Mucosa of rectum (tissue), 2 donors: Measurements from ENCODE around the gene NFAM1.

ENCODE experiments used
- H3K27ac ChIP-seq, 2 donors: one replicate each; pipeline ENCODE4 v1.7.0; 2013; ENCODE audit warnings: inconsistent platforms in 2 of 2, low read depth in 2 of 2, low read length in 2 of 2
- H3K27me3 ChIP-seq, 2 donors: one replicate each; pipeline ENCODE4 v1.7.0; 2013; ENCODE audit warnings: low read length in 2 of 2; ENCODE audit not compliant: control insufficient read depth in 2 of 2, insufficient read depth in 2 of 2
- H3K36me3 ChIP-seq, 2 donors: one replicate each; pipeline ENCODE4 v1.7.0; 2013; ENCODE audit warnings: low read length in 2 of 2; ENCODE audit not compliant: control insufficient read depth in 2 of 2, insufficient read depth in 2 of 2
- H3K4me1 ChIP-seq, 2 donors: one replicate each; pipeline ENCODE4 v1.7.0; 2013; ENCODE audit warnings: low read length in 2 of 2, mild to moderate bottlenecking in 1 of 2; ENCODE audit not compliant: control insufficient read depth in 2 of 2, insufficient read depth in 2 of 2
- H3K4me3 ChIP-seq, 2 donors: one replicate each; pipeline ENCODE4 v1.7.0; 2013; ENCODE audit warnings: low read length in 2 of 2
- H3K9ac ChIP-seq, 2 donors: one replicate each; pipeline ENCODE4 v1.7.0; 2013; ENCODE audit warnings: low read length in 2 of 2, low read depth in 1 of 2, mild to moderate bottlenecking in 1 of 2
- H3K9me3 ChIP-seq, 2 donors: one replicate each; pipeline ENCODE4 v1.7.0; 2013; ENCODE audit warnings: low read length in 2 of 2; ENCODE audit not compliant: control insufficient read depth in 2 of 2
- donor health status: healthy.
- donor health status: Normal muscosa, but diverticular disease.

NFAM1 gene

DNA sequence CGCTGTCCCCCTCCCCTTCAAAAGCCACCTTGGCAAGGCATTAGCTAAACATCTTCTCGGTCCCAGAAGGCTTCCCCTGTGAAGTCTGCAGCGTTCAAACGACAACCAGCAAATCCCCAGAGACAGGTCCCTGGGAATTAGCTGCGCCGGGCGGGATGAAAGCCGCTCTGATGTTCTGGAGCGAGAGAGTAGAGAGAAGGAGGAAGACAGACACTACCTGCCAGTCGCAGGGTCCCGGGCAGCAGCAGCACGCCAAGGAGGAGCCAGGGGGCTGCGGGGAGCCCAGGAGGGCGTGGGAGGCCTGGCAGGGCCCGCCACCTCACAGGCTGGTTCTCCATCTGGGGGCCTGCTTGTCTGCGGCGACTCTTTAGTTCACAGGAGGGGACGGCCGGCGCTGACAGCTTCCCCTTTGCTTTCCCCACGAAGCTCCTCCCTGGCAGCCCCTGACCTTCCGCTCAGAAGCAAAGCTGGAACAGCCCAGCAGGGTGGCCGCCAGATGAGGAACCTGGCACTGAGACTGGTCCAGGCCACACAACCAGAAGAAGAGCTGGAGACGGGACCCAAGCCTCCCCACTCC is at the start of gene NFAM1:
Gene NFAM1 (minus strand): TSS at position 384 of the 577 bp plus-strand sequence. CDS start 46 bp downstream, at position 338.
- Histone ChIP-seq H3K36me3 (no peaks in the 10 kb centered on the region), H3K27ac (peak within 1 kb of the TSS in 1 of 2 donors; percentile 48), H3K9me3 (no peaks in the 10 kb centered on the region), H3K4me1 (peaks cover 0 to 6% of the 10 kb centered on the region in 2 donors), H3K4me3 (no peak within 1 kb of the TSS), H3K27me3 (no peaks in the 10 kb centered on the region), H3K9ac (no peak within 1 kb of the TSS)

- Histone ChIP-seq H3K27me3 (no peaks in the 10 kb centered on the region), H3K4me3 (no peak overlapping the region), H3K4me1 (no peaks in the 10 kb centered on the region), H3K36me3 (no peaks in the 10 kb centered on the region), H3K9me3 (no peaks in the 10 kb centered on the region), H3K9ac (no peak overlapping the region), H3K27ac (no peak overlapping the region)
These were observed 42.9 kb upstream of the NFAM1 start for GRCh38 chr22:42475122-42475521.

DNA sequence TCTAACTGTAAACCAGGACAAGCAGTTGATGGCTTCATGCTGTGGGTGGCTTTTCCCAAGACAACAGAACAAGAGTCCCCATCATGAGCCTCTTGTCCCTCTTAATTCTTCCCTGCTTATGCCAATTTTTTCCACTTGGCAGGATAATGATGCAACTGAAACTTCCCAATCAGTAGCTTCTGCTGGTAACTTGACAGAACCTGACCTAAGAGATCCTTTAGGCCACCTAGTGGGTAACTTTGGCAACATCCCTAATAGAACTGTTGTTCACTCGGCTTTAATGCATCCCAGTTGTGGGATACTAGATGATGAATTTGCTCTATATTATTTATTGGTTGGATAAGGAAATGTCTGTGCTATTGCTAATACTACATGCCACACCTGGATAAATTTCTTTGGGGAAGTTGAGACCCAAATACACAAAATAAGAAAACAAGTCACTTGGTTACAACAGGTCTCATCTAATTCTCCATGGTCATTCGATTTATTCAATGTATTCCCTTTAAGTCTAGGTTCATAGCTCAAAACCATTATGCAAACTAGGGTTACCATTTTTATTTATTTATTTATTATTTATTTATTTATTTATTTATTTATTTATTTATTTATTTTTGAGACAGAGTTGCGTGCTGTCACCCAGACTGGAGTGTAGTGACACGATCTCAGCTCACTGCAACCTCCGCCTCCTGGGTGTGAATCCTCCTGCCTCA is 41.4 kb upstream of the NFAM1 start:
- H3K9me3 ChIP-seq: no peaks in the 10 kb centered on the region
- no peaks in the 10 kb centered on the region for H3K4me1 ChIP-seq
- no peak overlapping the region for H3K27ac ChIP-seq
- no peaks in the 10 kb centered on the region for H3K36me3 ChIP-seq
- H3K27me3 ChIP-seq: no peaks in the 10 kb centered on the region
- H3K9ac ChIP-seq: no peak overlapping the region
- no peak overlapping the region for H3K4me3 ChIP-seq

- H3K9me3 ChIP-seq: no peaks in the 10 kb centered on the region
- H3K27ac ChIP-seq: no peak overlapping the region
- H3K36me3 ChIP-seq: no peaks in the 10 kb centered on the region
- no peaks in the 10 kb centered on the region for H3K4me1 ChIP-seq
- no peak overlapping the region for H3K4me3 ChIP-seq
- no peak overlapping the region for H3K9ac ChIP-seq
- no peaks in the 10 kb centered on the region for H3K27me3 ChIP-seq
These were observed 40.5 kb upstream of the NFAM1 start for GRCh38 chr22:42472671-42473070.

GRCh38 chr22:42471441-42471840 is 39.2 kb upstream of the NFAM1 start:
- no peak overlapping the region for H3K27ac ChIP-seq
- H3K36me3 ChIP-seq: no peaks in the 10 kb centered on the region
- H3K9me3 ChIP-seq: no peaks in the 10 kb centered on the region
- no peaks in the 10 kb centered on the region for H3K27me3 ChIP-seq
- no peak overlapping the region for H3K4me3 ChIP-seq
- H3K4me1 ChIP-seq: no peaks in the 10 kb centered on the region
- no peak overlapping the region for H3K9ac ChIP-seq

DNA sequence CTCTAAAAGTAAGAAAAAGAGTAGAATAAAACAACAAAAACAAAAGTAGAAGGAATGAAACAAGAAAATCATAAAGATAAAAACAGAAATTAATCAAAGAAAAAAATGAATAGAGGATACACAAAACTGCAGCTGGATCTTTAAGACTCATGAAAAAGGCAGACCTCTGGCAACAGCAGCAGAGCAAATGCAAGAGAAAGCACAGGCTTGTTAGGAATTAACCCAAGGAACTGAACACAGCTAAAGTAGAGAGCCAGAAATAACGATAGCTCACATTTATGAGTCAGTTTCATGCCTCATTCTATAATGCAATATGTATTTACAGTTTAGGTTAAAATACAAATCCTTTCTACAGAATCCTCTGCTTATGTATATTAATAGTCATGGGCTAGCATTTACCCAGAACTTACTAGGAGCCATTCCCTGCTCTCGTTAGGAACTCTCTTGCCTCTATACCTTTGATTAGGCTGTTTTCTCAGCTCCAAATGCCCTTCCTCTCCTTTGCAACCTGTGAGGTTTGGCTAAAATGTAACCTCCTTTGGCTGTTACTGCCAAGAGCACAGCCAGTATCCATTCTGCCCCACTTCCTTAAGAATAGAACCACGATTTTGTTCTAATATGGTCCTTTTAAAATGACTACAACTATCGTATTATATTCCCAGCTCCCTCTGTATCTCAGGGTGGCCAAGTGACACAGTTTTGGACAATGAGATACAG is 38.3 kb upstream of the NFAM1 start:
- no peaks in the 10 kb centered on the region for H3K27me3 ChIP-seq
- H3K27ac ChIP-seq: no peak overlapping the region
- H3K4me3 ChIP-seq: no peak overlapping the region

GRCh38 chr22:42468841-42469240 is 36.6 kb upstream of the NFAM1 start:
- Histone ChIP-seq H3K4me1 (no peaks in the 10 kb centered on the region), H3K4me3 (no peak overlapping the region), H3K27me3 (no peaks in the 10 kb centered on the region), H3K9ac (no peak overlapping the region), H3K36me3 (no peaks in the 10 kb centered on the region), H3K27ac (no peak overlapping the region), H3K9me3 (no peaks in the 10 kb centered on the region)

More for the DNA sequence above, 38.3 kb upstream of the NFAM1 start:
- Histone ChIP-seq H3K9me3 (no peaks in the 10 kb centered on the region), H3K4me1 (no peaks in the 10 kb centered on the region), H3K36me3 (no peaks in the 10 kb centered on the region), H3K9ac (no peak overlapping the region)

- Histone ChIP-seq H3K4me3 (no peak overlapping the region), H3K27me3 (peaks cover 0 to 6% of the 10 kb centered on the region in 2 donors), H3K36me3 (no peaks in the 10 kb centered on the region), H3K9ac (no peak overlapping the region), H3K4me1 (no peaks in the 10 kb centered on the region), H3K27ac (no peak overlapping the region), H3K9me3 (no peaks in the 10 kb centered on the region)
These were observed 29.8 kb upstream of the NFAM1 start for GRCh38 chr22:42462016-42462415.

DNA sequence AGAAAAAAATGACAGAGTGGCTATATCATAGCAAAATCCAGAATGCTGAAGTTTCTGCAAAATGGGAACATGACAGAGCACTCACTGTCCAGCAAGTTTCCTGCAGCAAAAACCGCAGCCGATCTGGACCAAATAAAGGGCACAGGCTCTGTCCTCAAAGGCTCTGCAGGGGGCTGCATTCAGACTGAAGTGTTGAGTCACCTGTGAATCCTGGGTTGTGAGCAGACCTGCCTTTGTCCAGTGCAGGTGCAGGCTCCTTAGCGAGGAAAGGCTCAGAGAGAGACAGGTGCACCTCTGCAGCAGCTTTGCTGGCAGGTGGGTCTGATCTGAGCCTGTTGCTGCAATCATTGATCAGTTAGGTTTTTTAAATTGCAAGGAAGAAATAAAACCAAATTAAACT is 29.3 kb upstream of the NFAM1 start:
- Histone ChIP-seq H3K9ac (no peak overlapping the region), H3K4me1 (no peaks in the 10 kb centered on the region), H3K4me3 (no peak overlapping the region), H3K27ac (no peak overlapping the region), H3K9me3 (no peaks in the 10 kb centered on the region), H3K36me3 (no peaks in the 10 kb centered on the region), H3K27me3 (peaks cover 0 to 6% of the 10 kb centered on the region in 2 donors)

DNA sequence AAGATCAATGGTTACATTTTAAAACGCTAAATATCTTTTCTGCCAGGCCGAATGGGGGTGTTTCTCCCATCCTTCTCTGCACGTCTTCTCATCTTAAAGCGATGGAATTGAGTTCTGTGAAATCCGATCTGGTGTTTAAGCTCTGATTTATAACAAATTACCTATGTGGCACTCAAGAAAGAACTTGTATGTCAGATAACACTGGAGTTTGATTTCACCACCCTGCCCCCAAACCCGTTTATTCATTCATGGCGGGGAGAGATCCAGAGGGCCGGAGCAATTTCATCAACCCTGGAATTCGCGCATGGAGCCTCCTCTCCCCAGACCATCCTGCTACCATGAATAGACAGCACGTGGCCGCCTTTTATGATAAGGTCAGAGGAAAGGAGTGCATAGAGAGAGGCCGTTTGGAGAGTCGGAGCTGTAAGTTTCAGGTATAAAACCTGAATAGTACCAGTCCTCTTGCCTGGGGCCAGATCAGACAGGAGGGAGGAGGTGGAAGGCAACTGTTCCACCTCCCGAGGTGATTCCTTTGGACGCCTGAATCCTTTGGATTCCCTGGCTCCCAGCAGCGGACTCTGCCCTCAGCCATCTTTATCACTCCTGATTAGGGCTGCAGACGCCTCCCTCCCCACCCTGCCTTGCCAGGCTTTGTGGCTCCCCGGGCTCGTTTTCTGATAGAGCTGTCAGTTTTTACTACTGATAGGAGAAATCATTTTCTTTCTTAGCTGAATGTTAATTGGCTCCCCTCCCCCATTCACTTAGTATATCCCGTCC is 27.3 kb upstream of the NFAM1 start:
- Histone ChIP-seq H3K9me3 (no peaks in the 10 kb centered on the region), H3K27ac (no peak overlapping the region), H3K4me1 (no peaks in the 10 kb centered on the region), H3K36me3 (no peaks in the 10 kb centered on the region), H3K9ac (no peak overlapping the region), H3K27me3 (peaks cover 0 to 6% of the 10 kb centered on the region in 2 donors), H3K4me3 (no peak overlapping the region)
